DMS 273 (cell line): ENCODE data around the gene ATP5PF.
"Not testable (repeated sequence)": the region's sequence is repeated elsewhere in the genome, so short reads cannot be mapped to it uniquely, and the experiment has no call there.

Source experiments
- DNase-seq: peaks from one replicate; lab custom pipeline; 2025; ENCODE audit not compliant: unreplicated experiment; lab: John Stamatoyannopoulos, UW

ATP5PF gene, protein sequence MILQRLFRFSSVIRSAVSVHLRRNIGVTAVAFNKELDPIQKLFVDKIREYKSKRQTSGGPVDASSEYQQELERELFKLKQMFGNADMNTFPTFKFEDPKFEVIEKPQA

GRCh38 chr21:25734904-25735645 is at the start of gene ATP5PF, which contains the start of gene GABPA:
TSS of gene ATP5PF (minus strand) at chr21:25734904. CDS start at chr21:25729794, 5,110 bp downstream.
TSS of gene GABPA (plus strand) at chr21:25734972. CDS start at chr21:25741599, 6,627 bp downstream.
- peak; percentile 99 for DNase-seq

DNA sequence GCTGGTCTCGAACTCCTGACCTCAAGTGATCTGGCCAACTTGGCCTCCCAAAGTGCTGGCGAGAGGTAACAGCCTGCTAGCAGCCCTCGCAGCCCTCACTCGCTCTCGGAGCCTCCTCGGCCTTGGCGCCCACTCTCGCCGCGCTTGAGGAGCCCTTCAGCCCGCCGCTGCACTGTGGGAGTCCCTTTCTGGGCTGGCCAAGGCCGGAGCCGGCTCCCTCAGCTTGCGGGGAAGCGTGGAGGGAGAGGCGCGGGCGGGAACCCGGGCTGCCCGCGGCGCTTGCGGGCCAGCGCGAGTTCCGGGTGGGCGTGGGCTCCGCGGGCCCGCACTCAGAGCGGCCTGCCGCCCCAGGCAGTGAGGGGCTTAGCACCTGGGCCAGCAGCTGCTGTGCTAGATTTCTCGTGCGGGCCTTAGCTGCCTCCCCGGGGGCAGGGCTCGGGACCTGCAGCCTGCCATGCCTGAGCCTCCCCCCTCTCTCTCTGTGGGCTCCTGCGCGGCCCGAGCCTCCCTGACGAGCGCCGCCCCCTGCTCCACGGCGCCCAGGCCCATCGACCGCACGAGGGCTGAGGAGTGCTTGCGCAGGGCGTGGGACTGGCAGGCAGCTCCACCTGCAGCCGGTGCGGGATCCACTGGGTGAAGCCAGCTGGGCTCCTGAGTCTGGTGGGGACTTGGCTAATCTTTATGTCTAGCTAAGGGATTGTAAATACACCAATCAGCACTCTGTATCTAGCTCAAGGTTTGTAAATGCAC is 43.6 kb upstream of the ATP5PF start:
- not testable (repeated sequence) for DNase-seq

- no peak for DNase-seq
Observed at GRCh38 chr21:25776440-25776839, 41.7 kb upstream of the ATP5PF start.

DNA sequence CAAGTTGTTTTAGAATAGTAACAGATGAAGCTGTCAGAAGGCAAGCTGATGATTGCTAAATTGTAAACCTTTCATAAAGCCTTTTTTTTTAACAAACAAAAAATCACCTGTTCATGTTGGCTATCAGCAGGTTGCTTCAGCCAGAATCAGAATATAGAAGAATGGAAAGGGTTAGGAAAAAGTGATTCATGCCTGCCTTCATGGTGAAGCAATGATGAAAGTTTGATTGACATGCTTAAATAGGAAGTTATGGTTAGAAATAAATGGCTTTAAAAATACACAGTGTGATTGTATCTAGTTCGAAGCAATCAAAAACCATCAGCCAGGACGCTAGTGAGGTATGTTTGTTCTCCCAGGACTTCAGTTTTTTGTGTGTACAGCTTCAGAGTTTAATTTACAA is 38.0 kb upstream of the ATP5PF start:
- DNase-seq: no peak

GRCh38 chr21:25767921-25768320 is 33.2 kb upstream of the ATP5PF start:
- no peak for DNase-seq

GRCh38 chr21:25764065-25764464 is 29.4 kb upstream of the ATP5PF start:
- no peak for DNase-seq

DNA sequence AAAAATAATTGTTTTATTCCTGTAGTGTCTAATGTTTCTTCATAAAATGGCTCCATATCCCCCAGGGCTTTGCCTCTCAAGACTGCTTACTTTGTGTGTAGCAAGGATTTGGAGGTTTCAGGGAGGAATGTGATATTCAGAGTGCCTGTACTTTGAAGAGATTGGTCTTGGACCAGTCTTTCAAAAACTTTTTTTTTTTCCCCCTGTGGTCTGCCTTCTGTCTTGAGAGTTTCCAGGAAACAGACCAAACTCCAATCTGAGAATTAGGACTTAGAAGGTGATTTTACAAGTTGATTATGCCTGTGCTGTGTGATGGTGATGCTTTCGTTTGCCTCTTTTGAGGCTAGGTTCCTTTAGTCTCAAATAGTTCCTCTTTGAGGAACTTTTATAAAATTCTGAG is 26.0 kb upstream of the ATP5PF start:
- no peak for DNase-seq

GRCh38 chr21:25760061-25760460 is 25.4 kb upstream of the ATP5PF start:
- DNase-seq: no peak

GRCh38 chr21:25759573-25759972 is 24.9 kb upstream of the ATP5PF start:
- DNase-seq: no peak

DNA sequence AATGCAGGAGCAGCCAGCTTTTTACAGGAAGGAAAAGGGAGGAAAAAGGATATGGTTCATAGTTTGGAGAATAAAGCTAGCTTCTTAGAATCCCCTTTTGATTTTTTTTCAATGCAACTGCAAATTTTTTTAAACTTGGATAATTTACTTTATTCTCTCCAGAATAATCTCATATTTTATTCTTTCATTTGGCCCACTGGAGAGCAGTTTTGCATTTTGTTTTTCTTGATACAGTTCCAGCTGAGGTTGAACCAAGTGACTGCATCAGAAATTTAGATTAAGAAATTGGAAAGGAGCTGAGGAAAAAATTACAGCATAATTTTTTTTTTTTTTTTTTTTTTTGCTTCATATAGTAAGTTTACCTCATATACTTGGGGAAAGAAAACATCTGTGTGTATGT is 22.8 kb upstream of the ATP5PF start:
- no peak for DNase-seq

DNA sequence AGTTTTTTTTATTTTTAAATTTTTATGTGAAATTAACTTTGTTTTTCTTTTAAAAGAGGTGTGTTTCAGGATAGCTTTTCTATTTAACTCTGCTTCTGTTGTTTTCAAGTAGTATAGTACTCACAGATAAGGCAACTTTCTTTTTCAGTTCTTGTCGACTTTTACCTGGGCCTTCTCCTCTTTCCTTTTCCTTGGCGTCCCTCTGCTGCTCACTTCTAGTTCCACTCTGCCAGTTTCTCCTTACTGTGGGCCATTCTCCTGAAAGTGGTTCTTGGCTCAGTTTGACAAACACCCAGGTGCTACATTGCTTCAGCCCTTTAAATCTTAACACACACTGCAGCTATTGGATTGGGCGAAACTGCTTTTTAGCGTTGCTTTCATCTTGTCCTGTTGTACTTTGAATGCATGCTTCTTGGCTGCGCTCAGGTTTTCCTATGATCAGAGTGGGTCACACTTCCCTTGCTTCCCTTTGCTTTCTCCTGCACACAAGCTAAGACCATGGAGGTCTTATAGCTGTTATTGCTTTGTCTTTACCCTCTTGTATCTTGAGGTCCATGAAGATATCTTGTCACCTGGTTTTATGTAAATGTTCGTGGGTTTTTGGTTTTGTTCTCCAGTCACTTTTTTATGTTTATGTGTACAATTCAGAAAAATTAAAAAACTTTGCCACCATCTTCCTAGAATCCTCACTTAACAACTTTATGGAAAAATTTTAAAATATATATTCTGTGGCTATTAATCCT is 21.7 kb upstream of the ATP5PF start:
- no peak for DNase-seq

GRCh38 chr21:25752416-25752815 is 17.7 kb upstream of the ATP5PF start:
- DNase-seq: no peak

DNA sequence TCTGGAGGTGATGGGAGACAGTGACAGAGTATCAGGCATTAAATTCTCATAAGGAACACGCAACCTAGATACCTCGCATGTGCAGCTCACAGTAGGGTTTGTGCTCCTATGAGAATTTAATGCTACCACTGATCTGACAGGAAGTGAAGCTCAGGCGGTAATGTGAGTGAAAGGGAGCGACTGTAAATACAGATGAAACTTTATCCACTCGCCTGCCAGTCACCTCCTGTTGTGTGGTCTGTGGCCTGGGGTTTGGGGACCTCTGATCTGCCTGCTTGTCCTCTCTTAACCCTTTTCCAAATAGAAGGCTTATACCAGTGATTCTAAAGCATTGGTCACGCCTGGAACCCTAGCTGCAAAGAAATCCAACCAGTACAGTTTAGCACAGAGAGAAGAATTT is 15.4 kb upstream of the ATP5PF start:
- no peak for DNase-seq

DNA sequence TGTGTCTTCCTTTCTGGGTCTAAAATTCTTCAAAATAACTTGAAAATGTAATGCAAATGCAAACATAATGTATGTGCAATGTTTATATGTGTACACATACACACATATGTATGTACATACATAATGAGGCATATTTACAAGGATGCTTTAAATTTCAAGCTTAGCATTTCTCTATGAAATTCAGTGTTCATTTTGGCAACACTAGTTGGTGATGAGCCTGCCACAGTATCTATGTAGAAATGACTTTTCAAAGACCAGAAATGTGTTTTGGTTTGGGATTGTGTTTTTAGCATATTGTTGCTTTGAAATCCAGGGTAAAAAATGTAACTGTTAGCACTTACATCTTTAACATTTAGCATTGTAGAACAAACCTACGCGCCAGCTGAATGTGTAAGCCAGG is 10.2 kb upstream of the ATP5PF start:
- no peak for DNase-seq

- peak; percentile 62 for DNase-seq
Observed at GRCh38 chr21:25742900-25743299, 8.2 kb upstream of the ATP5PF start.

GRCh38 chr21:25737421-25737820 is 2.7 kb upstream of the ATP5PF start:
- no peak for DNase-seq

GRCh38 chr21:25735646-25736597 is 1.2 kb upstream of the ATP5PF start:
- DNase-seq: peak; percentile 92

GRCh38 chr21:25734654-25734903 is 125 bp downstream of the ATP5PF start:
- DNase-seq: no peak

DNA sequence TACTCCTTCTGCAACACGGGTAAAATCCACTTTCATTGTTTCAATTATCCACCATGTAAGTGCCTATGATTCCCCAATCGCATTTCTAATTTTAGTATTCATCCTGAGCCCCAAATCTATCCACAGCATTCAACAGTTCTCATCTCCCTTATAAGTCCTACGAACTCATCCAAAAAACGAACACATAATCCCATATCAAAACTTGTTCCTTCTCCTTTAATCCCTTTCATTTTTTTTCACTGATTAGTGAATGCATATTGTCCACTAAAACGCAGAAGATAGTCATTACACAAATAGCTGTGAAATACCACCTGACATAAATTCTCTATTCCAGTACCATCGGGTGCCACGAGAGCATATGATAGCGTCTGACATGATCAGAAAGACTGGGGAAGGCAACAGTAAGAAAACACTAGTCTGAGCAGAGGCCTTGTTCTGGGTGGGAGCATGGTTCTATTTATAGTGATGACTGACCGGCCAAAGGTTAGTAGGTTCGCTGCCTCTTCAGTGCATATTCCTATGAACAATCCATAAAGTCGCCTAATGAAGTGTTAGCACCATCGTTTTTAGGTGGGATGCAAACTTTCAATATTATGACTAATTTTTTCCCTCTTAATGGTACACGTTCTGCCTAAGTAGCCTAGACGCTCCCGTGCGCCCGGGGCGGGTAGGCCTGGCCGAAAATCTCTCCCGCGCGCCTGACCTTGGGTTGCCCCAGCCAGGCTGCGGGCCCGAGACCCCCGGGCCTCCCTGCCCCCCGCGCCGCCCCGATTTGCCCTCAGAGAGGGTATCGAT is 648 bp downstream of the ATP5PF start:
- peak; percentile 47 for DNase-seq
